ENCODE data around the gene DOCK7.

Gene DOCK7

DNA sequence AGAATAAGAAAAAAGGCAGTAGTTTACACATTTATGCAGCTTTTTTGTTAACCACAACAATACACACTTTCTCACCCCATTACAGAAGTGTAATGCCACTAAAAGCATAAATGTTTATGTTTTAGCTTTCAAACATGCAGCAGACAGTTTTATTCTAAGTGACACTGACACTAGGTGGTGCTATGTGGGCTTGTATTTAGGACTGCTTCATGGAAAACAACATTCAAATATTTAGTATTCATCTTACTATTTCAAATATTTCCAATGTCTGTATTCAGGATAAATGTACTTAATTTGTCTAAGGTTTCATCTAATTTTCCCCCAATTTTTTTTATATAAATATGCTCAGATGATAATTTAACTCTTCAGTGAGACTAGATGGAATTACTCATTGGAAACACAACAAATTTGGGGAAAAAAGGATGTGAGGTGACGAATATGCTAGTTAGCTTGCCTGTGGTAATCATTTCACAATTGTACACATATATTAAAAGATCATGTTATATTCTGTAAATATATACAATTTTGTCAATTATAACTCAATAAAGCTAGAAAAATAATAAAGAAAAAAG lies 179.9 kb downstream of the DOCK7 start:
- H3K36me3 ChIP-seq (ENCODE audit: insufficient read depth, low read length), result peaks cover 3% of the 10 kb centered on the region; the same call in 1 of the 2 replicates
- H3K9ac ChIP-seq (ENCODE audit: low read depth, low read length), result no peak overlapping the region
- H3K4me1 ChIP-seq (ENCODE audit: insufficient read depth, low read length), result no peaks in the 10 kb centered on the region
- no peaks in the 10 kb centered on the region for H3K9me3 ChIP-seq (ENCODE audit: control insufficient read depth, insufficient read depth, low read length)

DNA sequence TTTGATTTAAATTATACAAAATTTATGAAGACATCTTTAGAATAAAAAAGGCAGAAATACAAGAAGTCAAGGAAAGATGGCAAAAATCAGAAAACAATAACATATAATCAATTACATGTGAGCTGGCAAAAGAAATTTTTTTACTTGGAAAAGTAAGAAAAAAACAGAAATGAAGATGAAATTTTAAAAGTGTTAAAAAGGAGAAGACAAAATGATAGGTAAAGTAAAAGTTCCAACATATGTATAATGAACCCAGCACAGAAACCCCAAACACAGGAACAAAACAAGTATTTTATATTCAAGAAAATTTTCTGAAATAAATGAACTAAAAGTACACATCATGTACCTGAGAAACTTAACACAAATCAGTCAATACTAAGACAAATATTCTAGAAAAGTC lies 188.0 kb downstream of the DOCK7 start:
- no peaks in the 10 kb centered on the region for H3K36me3 ChIP-seq (ENCODE audit: insufficient read depth, low read length)

GRCh38 chr1:62494137-62494536 lies 194.0 kb downstream of the DOCK7 start:
- no peaks in the 10 kb centered on the region for H3K4me1 ChIP-seq (ENCODE audit: insufficient read depth, low read length)
- H3K9ac ChIP-seq (ENCODE audit: low read depth, low read length), result no peak overlapping the region
- H3K36me3 ChIP-seq (ENCODE audit: insufficient read depth, low read length), result no peaks in the 10 kb centered on the region
- no peaks in the 10 kb centered on the region for H3K9me3 ChIP-seq (ENCODE audit: control insufficient read depth, insufficient read depth, low read length)

More for the DNA sequence above, 188.0 kb downstream of the DOCK7 start:
- H3K9ac ChIP-seq (ENCODE audit: low read depth, low read length), result no peak overlapping the region
- no peaks in the 10 kb centered on the region for H3K4me1 ChIP-seq (ENCODE audit: insufficient read depth, low read length)
- H3K9me3 ChIP-seq (ENCODE audit: control insufficient read depth, insufficient read depth, low read length), result no peaks in the 10 kb centered on the region

DNA sequence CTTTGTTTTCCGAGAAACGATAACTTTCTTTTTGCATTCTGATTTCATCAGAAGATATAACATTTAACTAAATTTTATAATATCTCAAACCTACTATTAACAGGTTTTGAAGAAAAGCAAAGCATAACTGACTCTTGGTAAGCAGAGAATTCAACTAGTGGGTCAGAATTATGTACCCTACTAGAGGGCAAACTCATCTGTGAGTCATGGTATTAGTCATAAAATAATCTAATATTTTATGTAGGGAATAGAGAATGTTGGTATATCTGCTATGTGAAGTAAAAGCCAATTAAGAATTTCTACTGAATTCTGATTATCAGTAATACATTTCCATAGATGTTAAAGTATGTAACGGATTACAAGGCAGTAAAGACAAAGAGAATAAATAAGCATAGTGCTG lies 194.5 kb downstream of the DOCK7 start:
- no peak overlapping the region for H3K9ac ChIP-seq (ENCODE audit: low read depth, low read length)
- no peaks in the 10 kb centered on the region for H3K4me1 ChIP-seq (ENCODE audit: insufficient read depth, low read length)
- no peaks in the 10 kb centered on the region for H3K9me3 ChIP-seq (ENCODE audit: control insufficient read depth, insufficient read depth, low read length)
- no peaks in the 10 kb centered on the region for H3K36me3 ChIP-seq (ENCODE audit: insufficient read depth, low read length)

- no peaks in the 10 kb centered on the region for H3K9me3 ChIP-seq (ENCODE audit: control insufficient read depth, insufficient read depth, low read length)
- no peak overlapping the region for H3K9ac ChIP-seq (ENCODE audit: low read depth, low read length)
- H3K4me1 ChIP-seq (ENCODE audit: insufficient read depth, low read length), result no peaks in the 10 kb centered on the region; the same call in 1 of the 2 replicates
- no peaks in the 10 kb centered on the region for H3K36me3 ChIP-seq (ENCODE audit: insufficient read depth, low read length)
Observed at GRCh38 chr1:62492521-62492920, 195.7 kb downstream of the DOCK7 start.

GRCh38 chr1:62487956-62488355 lies 200.2 kb downstream of the DOCK7 start:
- Histone ChIP-seq H3K9me3 (ENCODE audit: control insufficient read depth, insufficient read depth, low read length) (no peaks in the 10 kb centered on the region), H3K9ac (ENCODE audit: low read depth, low read length) (no peak overlapping the region), H3K36me3 (ENCODE audit: insufficient read depth, low read length) (no peaks in the 10 kb centered on the region), H3K4me1 (ENCODE audit: insufficient read depth, low read length) (no peaks in the 10 kb centered on the region; the same call in 1 of the 2 replicates)

DNA sequence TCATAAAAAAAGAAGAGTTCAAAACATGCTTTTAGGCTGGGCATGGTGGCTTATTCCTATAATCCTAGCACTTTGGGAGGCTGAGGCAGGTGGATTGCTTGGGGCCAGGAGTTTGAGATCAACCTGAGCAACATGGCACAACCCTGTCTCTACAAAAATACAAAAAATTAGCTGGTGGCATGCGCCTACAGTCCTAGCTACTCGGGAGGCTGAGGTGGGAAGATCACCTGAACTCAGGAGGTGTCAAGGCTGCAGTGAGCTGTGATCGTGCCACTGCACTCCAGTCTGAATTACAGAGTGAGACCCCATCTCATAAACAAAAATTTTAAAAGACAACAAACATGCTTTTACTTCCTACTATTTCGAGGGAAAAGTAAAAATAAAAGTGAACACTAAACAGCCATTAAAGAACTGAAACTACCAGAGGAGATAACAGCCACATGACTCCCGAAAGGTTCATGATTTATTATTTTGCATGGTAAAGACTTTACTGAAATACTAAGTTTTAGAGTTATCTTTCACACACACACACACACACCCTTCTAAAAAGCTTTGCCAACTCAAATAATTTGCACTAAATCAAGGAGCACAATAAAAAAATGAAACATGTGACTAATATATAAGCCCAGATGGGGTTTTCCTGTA lies 203.2 kb downstream of the DOCK7 start:
- Histone ChIP-seq H3K9ac (ENCODE audit: low read depth, low read length) (no peak overlapping the region), H3K36me3 (ENCODE audit: insufficient read depth, low read length) (no peaks in the 10 kb centered on the region), H3K4me1 (ENCODE audit: insufficient read depth, low read length) (no peaks in the 10 kb centered on the region; the same call in 1 of the 2 replicates), H3K9me3 (ENCODE audit: control insufficient read depth, insufficient read depth, low read length) (no peaks in the 10 kb centered on the region)

DNA sequence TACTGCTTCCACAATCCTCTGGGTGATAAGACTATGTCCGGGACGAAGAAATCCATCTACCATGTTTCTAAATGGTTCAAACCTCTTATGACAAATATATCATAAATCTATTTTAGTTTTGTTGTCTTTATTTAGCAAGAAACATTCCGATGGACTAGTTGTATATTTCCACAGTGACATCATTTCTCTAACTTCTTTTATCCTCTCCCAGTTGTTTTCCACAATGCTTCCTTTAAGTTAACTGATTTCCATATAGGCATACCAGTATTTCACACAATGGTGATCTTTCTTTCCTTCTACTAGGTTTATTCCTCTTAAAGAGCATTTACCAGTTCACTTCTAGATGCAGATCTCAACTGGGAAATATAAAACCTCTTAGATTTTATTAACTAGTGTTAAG lies 206.5 kb downstream of the DOCK7 start:
- H3K36me3 ChIP-seq (ENCODE audit: insufficient read depth, low read length), result no peaks in the 10 kb centered on the region

DNA sequence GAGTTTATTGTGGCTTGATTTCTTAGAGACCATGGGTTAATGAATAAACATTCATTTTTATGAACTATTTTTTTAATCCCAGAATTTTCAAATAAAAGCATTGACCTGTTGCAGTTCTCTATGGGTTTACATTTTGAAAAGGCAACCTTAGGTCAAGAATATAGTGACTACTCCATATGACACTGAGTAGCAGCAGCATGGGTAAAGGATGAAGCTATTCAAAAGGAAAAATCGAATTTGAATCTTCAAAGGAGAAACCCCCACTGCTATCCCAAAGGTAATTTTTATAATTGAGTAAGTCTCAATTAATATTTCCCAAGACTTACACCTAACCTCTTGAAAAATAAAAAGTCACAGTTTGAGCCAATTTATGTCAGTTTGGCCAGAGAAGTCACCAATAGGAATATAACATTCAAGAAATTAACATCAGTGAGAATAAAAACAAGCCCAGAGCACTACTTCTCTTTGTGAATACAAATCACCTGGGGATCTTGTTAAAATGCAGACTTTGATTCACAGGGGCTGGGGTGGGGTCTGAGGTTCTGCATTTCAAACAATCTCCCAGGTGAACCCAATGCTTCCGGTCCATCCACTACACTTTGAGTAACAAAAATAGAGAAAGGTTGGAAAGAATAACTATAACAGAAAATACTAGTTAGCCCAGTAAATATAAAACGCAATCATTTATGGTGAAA lies 211.5 kb downstream of the DOCK7 start:
- Histone ChIP-seq H3K36me3 (ENCODE audit: insufficient read depth, low read length) (peaks cover 2% of the 10 kb centered on the region; the same call in 1 of the 2 replicates), H3K9ac (ENCODE audit: low read depth, low read length) (no peak overlapping the region), H3K9me3 (ENCODE audit: control insufficient read depth, insufficient read depth, low read length) (no peaks in the 10 kb centered on the region), H3K4me1 (ENCODE audit: insufficient read depth, low read length) (peaks cover 22% of the 10 kb centered on the region; the same call in 1 of the 2 replicates)

More for the DNA sequence above, 206.5 kb downstream of the DOCK7 start:
- peaks cover 10% of the 10 kb centered on the region; the same call in 1 of the 2 replicates for H3K4me1 ChIP-seq (ENCODE audit: insufficient read depth, low read length)
- H3K9ac ChIP-seq (ENCODE audit: low read depth, low read length), result no peak overlapping the region
- H3K9me3 ChIP-seq (ENCODE audit: control insufficient read depth, insufficient read depth, low read length), result no peaks in the 10 kb centered on the region

DNA sequence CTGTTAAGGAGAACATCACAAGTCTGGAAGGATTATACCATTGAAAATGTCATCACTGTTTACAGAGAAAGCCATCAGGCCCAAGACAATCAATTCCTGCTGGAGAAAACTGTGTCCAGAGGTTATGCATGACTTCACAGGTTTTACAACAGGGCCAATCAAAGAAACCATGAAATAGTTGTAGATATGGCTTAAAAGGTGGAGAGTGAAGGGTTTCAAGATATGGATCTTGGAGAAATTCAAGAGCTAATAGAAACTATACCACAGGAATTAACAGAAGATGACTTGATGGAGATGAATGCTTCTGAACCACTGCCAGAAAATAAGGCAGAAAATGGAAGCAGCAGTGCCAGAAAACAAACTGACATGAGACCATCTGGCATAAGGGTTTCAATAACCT lies 221.1 kb downstream of the DOCK7 start:
- no peaks in the 10 kb centered on the region; the same call in 1 of the 2 replicates for H3K36me3 ChIP-seq (ENCODE audit: insufficient read depth, low read length)
- H3K9ac ChIP-seq (ENCODE audit: low read depth, low read length), result no peak overlapping the region
- no peaks in the 10 kb centered on the region for H3K4me1 ChIP-seq (ENCODE audit: insufficient read depth, low read length)
- no peaks in the 10 kb centered on the region for H3K9me3 ChIP-seq (ENCODE audit: control insufficient read depth, insufficient read depth, low read length)

GRCh38 chr1:62462370-62462769 lies 225.8 kb downstream of the DOCK7 start:
- no peaks in the 10 kb centered on the region for H3K4me1 ChIP-seq (ENCODE audit: insufficient read depth, low read length)
- H3K9me3 ChIP-seq (ENCODE audit: control insufficient read depth, insufficient read depth, low read length), result no peaks in the 10 kb centered on the region
- no peak overlapping the region for H3K9ac ChIP-seq (ENCODE audit: low read depth, low read length)
- no peaks in the 10 kb centered on the region; the same call in 1 of the 2 replicates for H3K36me3 ChIP-seq (ENCODE audit: insufficient read depth, low read length)

GRCh38 chr1:62457955-62458354 lies 230.2 kb downstream of the DOCK7 start:
- H3K36me3 ChIP-seq (ENCODE audit: insufficient read depth, low read length), result no peaks in the 10 kb centered on the region
- no peaks in the 10 kb centered on the region for H3K4me1 ChIP-seq (ENCODE audit: insufficient read depth, low read length)
- H3K9me3 ChIP-seq (ENCODE audit: control insufficient read depth, insufficient read depth, low read length), result no peaks in the 10 kb centered on the region
- H3K9ac ChIP-seq (ENCODE audit: low read depth, low read length), result no peak overlapping the region

GRCh38 chr1:62452951-62453350 lies 235.2 kb downstream of the DOCK7 start:
- no peaks in the 10 kb centered on the region for H3K9me3 ChIP-seq (ENCODE audit: control insufficient read depth, insufficient read depth, low read length)
- H3K36me3 ChIP-seq (ENCODE audit: insufficient read depth, low read length), result peaks cover 11% of the 10 kb centered on the region
- no peaks in the 10 kb centered on the region for H3K4me1 ChIP-seq (ENCODE audit: insufficient read depth, low read length)
- H3K9ac ChIP-seq (ENCODE audit: low read depth, low read length), result no peak overlapping the region

DNA sequence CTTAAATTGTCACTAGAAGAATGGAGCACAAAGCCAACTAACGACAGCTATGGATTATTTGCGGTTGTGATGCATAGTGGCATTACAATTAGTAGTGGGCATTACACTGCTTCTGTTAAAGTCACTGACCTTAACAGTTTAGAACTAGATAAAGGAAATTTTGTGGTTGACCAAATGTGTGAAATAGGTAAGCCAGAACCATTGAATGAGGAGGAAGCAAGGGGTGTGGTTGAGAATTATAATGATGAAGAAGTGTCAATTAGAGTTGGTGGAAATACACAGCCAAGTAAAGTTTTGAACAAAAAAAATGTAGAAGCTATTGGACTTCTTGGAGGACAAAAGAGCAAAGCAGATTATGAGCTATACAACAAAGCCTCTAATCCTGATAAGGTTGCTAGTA lies 237.9 kb downstream of the DOCK7 start:
- no peak overlapping the region for H3K9ac ChIP-seq (ENCODE audit: low read depth, low read length)
- H3K4me1 ChIP-seq (ENCODE audit: insufficient read depth, low read length), result no peaks in the 10 kb centered on the region
- no peaks in the 10 kb centered on the region for H3K9me3 ChIP-seq (ENCODE audit: control insufficient read depth, insufficient read depth, low read length)
- peaks cover 17% of the 10 kb centered on the region for H3K36me3 ChIP-seq (ENCODE audit: insufficient read depth, low read length)
